A549 (cell line): ENCODE data around the gene EIF3L. TPM values are rescaled to one million over a fixed set of nuclear protein-coding genes. Genes with fewer than 3 reads are reported as not detected.

Experiments
- ATAC-seq, 2 experiments: fragments of 200-7000 bp in 1 of 2; fragments of >200 bp in 1 of 2; cut with Nextera tagmentation in 1 of 2; cut with Tn5 transposase in 1 of 2; 3 replicates each; pipeline versions ENCODE4 v1.8.0 to v1.9.1; 2018 to 2020; ENCODE audit warnings: mild to moderate bottlenecking in 1 of 2, moderate library complexity in 1 of 2
- CTCF ChIA-PET: fragments of 300-600 bp; sonication (Branson Sonifier 250); formaldehyde crosslinking; extraction: SDS; loops from one replicate; lab custom pipeline; 2021; ENCODE audit warnings: antibody characterized with exemption, inconsistent platforms; lab: Yijun Ruan, JAX
- POLR2A ChIA-PET: fragments of 350-600 bp; formaldehyde crosslinking; extraction: SDS; loops from one replicate; lab custom pipeline; 2021; ENCODE audit warnings: antibody characterized with exemption, inconsistent platforms; lab: Yijun Ruan, JAX
- DNase-seq, 2 experiments: peaks; one replicate each; pipeline versions ENCODE4 v3.0.0 to v3.0.0-alpha.2; 2011 to 2016; ENCODE audit warnings: low read depth in 1 of 2, low spot score in 1 of 2
- FAIRE-seq: peaks from 2 replicates; lab custom pipeline; 2011; peaks lifted over from hg19 to GRCh38; lab: Jason Lieb, UNC
- H3K27ac ChIP-seq, 2 experiments: fragments of >200 bp; sonication (Bioruptor Twin); formaldehyde crosslinking; 3 replicates each; pipeline ENCODE4 v1.5.1; 2016 to 2017
- H3K4me1 ChIP-seq: fragments of >200 bp; sonication (Bioruptor Twin); formaldehyde crosslinking; 3 replicates; pipeline ENCODE4 v1.6.1; 2016
- H3K4me2 ChIP-seq: fragments of >200 bp; sonication (Bioruptor Twin); formaldehyde crosslinking; 3 replicates; pipeline ENCODE4 v1.6.1; 2016
- H3K4me3 ChIP-seq: fragments of >200 bp; sonication (Bioruptor Twin); formaldehyde crosslinking; 3 replicates; pipeline ENCODE4 v1.5.1; 2016
- H3K9me3 ChIP-seq: fragments of >200 bp; sonication (Bioruptor Twin); formaldehyde crosslinking; 3 replicates; pipeline ENCODE4 v1.6.1; 2016
- CBX8 ChIP-seq: fragments of 200-600 bp; sonication (generic); IDR thresholded peaks from 2 replicates; pipeline ENCODE4 v1.6.1; 2016
- EHMT2 ChIP-seq: fragments of 200-600 bp; sonication (generic); IDR thresholded peaks from 2 replicates; pipeline ENCODE4 v1.6.1; 2016; ENCODE audit warnings: antibody characterized with exemption, low read depth, mild to moderate bottlenecking, moderate library complexity
- ESRRA ChIP-seq: fragments of 150-350 bp; IDR thresholded peaks from 2 replicates; pipeline ENCODE4 v1.6.1; 2014; ENCODE audit warnings: mild to moderate bottlenecking, low read length, borderline replicate concordance
- FOSB ChIP-seq: fragments of 250-450 bp; sonication (Bioruptor Pico); IDR thresholded peaks from 2 replicates; pipeline ENCODE4 v1.5.0; 2020; ENCODE audit warnings: mild to moderate bottlenecking, moderate library complexity
- HOXB5 ChIP-seq: fragments of 250-450 bp; sonication (Bioruptor Pico); IDR thresholded peaks from 2 replicates; pipeline ENCODE4 v1.5.0; 2020; ENCODE audit warnings: mild to moderate bottlenecking, moderate library complexity
- JUN ChIP-seq, 2 experiments: fragments of >200 bp; sonication (Bioruptor Twin); formaldehyde crosslinking; IDR thresholded peaks; 2 replicates in 1 of 2; 3 replicates in 1 of 2; pipeline ENCODE4 v1.6.1; 2016 to 2017
- JUNB ChIP-seq: fragments of >200 bp; sonication (Bioruptor Twin); formaldehyde crosslinking; IDR thresholded peaks from 2 replicates; pipeline ENCODE4 v1.6.1; 2016
- MAFK ChIP-seq: fragments of 450-650 bp; IDR thresholded peaks from 2 replicates; pipeline ENCODE4 v1.6.1; 2014; ENCODE audit not compliant: partially characterized antibody
- NFE2L2 ChIP-seq: fragments of 150-350 bp; conservative IDR thresholded peaks from 2 replicates; pipeline ENCODE4 v1.6.1; 2014; ENCODE audit warnings: low read length
- PHF8 ChIP-seq: fragments of 200-600 bp; sonication (generic); IDR thresholded peaks from 2 replicates; pipeline ENCODE4 v1.6.1; 2016; ENCODE audit warnings: low read depth, mild to moderate bottlenecking, antibody characterized with exemption, moderate library complexity, borderline replicate concordance
- POLR2A ChIP-seq: IDR thresholded peaks from 2 replicates; pipeline ENCODE4 v1.6.1; 2012; ENCODE audit warnings: mild to moderate bottlenecking, low read length
- POLR2AphosphoS2 ChIP-seq: conservative IDR thresholded peaks from 2 replicates; pipeline ENCODE4 v1.6.1; 2012; ENCODE audit warnings: low read length, improper control_type of control experiment, inconsistent platforms
- RAD21 ChIP-seq, 2 experiments: fragments of >200 bp in 1 of 2; sonication (Bioruptor Twin) in 1 of 2; formaldehyde crosslinking in 1 of 2; IDR thresholded peaks in 1 of 2; conservative IDR thresholded peaks in 1 of 2; 2 replicates in 1 of 2; 3 replicates in 1 of 2; pipeline ENCODE4 v1.6.1; 2012 to 2018; ENCODE audit warnings: inconsistent platforms in 1 of 2
- RCOR1 ChIP-seq: fragments of 150-350 bp; IDR thresholded peaks from 2 replicates; pipeline ENCODE4 v1.6.1; 2014; ENCODE audit warnings: antibody characterized with exemption, low read length, low read depth
- SREBF2 ChIP-seq: fragments of 450-650 bp; IDR thresholded peaks from 2 replicates; pipeline ENCODE4 v1.6.1; 2014; ENCODE audit warnings: mild to moderate bottlenecking, moderate library complexity
- TFCP2L1 ChIP-seq: fragments of 250-450 bp; sonication (Bioruptor Pico); IDR thresholded peaks from 2 replicates; pipeline ENCODE4 v1.5.0; 2021; ENCODE audit warnings: mild to moderate bottlenecking
- TP53 ChIP-seq: fragments of 250-450 bp; sonication (Bioruptor Pico); IDR thresholded peaks from 2 replicates; pipeline ENCODE4 v1.5.0; 2021; ENCODE audit warnings: mild to moderate bottlenecking, moderate library complexity
- WGBS: methylation state at CpG from one replicate; pipeline ENCODE4 v1.1.6; 2017; ENCODE audit errors: missing lambda C conversion rate; 5-methylcytosine and 5-hydroxymethylcytosine counted together
- polyA plus RNA-seq, 4 experiments: library from polyadenylated mRNA; depleted of rRNA in 3 of 4; stranded (reverse); fragments of >200 nt; fragmentation: RNase III in 1 of 4; extraction: RNeasy Plus Mini Kit Qiagen cat#74134 plus additional on column Dnase treatment in 1 of 4; gene quantifications; 2 replicates in 3 of 4; 3 replicates in 1 of 4; pipeline ENCODE4 v1.2.3, GENCODE V29; 2011 to 2017
- TF ChIP-seq, protein P1 (sequence below): fragments of >200 bp; sonication (Bioruptor Twin); formaldehyde crosslinking; IDR thresholded peaks from 3 replicates; pipeline ENCODE4 v1.6.1; 2016
- TF ChIP-seq, protein P2 (sequence below): IDR thresholded peaks from 2 replicates; pipeline ENCODE4 v1.6.1; 2012
- TF ChIP-seq, protein P3 (sequence below): fragments of 250-450 bp; sonication (Bioruptor Pico); IDR thresholded peaks from 2 replicates; pipeline ENCODE4 v1.5.0; 2020; ENCODE audit warnings: low read depth, mild to moderate bottlenecking, moderate library complexity

The EIF3L gene
- polyA plus RNA-seq, 2 of the 4 experiments (the other 2 are of a cell fraction), result 218 to 423 TPM

DNA sequence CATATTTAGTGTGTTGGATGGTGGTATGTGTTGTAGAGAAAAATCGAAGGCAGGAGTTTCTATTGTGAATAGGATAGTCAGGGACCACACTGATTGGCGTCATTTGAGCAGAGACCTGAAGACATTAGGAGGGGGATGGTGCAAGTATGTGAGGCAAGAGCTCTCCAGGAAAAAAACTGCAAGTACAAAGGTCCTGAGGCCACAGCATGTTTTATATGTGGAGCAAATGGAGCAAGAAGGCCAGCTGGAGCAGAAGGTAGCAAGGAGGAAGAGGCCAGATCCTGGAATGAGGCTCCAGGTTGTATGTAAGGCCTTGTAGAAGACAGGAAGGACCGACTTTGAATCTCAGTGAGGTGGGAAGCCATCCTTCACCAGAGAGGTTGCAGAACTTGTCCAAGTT lies 42.7 kb downstream of the EIF3L start:
- FAIRE-seq, result no peak
- POLR2A ChIA-PET, result no interaction called here
- WGBS, result 84% methylated on average over 3 of the region's 3 CpGs
- Histone ChIP-seq H3K4me1 (peaks cover 27% of the 10 kb centered on the region), H3K27ac (no peak overlapping the region), H3K4me2 (no peak overlapping the region), H3K9me3 (no peaks in the 10 kb centered on the region), H3K4me3 (no peak overlapping the region)
- CTCF ChIA-PET, result interaction anchor here (1.1 to 1.9 kb wide), 3 partner anchors 13 to 74 kb away, joined by 3 to 11 read pairs (median 4); partner anchors contain the start of gene MICALL1
- no peak for TF ChIP-seq EHMT2
- no peak for TF ChIP-seq NFE2L2
- no peak for ATAC-seq
- DNase-seq, result no peak

DNA sequence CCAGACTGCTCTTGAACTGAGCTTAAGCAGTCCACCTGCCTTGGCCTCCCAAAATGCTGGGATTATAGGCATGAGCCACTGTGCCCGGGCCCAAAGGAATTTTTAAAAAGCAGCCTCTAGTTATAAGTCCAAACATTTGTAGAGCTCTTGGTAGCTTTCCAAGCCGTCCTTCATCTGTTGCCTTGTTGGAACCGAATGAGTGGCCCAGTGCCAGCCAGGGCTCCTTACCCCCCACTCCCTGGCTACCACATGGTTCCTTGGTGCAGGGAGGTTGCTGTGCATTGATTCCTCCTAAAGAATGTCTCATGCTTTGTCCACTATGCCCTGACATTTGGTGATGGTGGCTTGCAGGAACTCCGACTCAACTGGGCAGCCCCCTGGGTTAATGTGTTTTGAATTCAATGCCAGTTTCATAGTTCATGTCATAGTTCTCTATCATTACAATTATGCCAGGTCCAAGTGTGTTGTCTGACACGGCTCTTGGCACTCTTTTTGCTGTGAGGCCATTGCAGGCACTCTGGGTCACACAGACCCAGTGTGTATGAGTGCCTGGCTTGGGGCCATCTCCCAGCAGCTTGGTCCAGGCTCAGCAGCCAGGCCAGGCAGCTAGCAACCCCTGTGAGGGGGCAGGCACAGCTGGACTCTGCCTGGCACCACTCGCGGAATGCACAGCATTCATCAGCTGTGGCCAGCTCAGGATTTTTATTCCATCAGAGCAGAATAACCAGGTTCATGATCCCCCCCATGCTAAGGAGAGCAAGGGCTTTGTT lies 43.5 kb downstream of the EIF3L start:
- WGBS, result 85% methylated on average over 5 of the region's 7 CpGs
- H3K27ac ChIP-seq, result no peak overlapping the region
- FAIRE-seq (no peak), DNase-seq (no peak), ATAC-seq (no peak)
- ChIA-PET CTCF (interaction anchor here (1.1 to 2.0 kb wide), 5 partner anchors 12 to 76 kb away, joined by 3 to 11 read pairs (median 4); partner anchors contain the start of gene MICALL1), POLR2A (no interaction called here)
- no peak overlapping the region for H3K4me3 ChIP-seq
- H3K9me3 ChIP-seq, result no peaks in the 10 kb centered on the region
- H3K4me2 ChIP-seq, result no peak overlapping the region
- TF ChIP-seq JUN (IDR thresholded peaks at IDR 0.05) (no peak), CBX8 (no peak), JUNB (no peak)
- peaks cover 27% of the 10 kb centered on the region for H3K4me1 ChIP-seq

DNA sequence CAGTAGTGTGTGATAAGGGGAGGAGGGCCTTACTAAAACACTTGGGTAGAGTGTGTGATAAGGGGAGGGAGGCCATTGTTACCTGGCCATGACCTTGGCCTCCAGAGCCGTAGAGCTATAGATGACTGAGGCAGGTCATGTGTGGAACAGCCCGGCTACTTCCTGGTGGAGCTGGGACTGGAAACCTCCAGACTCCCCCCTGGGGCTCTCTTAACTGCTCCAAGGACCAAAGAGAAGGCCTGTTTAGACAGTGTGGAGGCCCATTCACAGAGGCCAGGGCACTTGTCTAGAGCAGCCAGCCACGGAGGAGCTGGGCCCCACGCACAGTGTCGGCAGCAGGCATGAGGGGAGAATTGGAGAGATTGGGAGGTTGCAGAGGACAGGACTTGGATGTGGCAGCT lies 44.4 kb downstream of the EIF3L start:
- Histone ChIP-seq H3K4me1 (peaks cover 34% of the 10 kb centered on the region), H3K9me3 (no peaks in the 10 kb centered on the region), H3K4me2 (no peak overlapping the region), H3K27ac (0 out of 6 replicates have a peak overlapping the region, but pooled peaks of 1 of the 2 experiments have one; percentile 11), H3K4me3 (no peak overlapping the region)
- DNase-seq (no peak), FAIRE-seq (no peak), ATAC-seq (no peak; a peak in 2 of 6 replicates)
- POLR2A ChIA-PET, result no interaction called here
- WGBS, result 98% methylated on average over 4 of the region's 5 CpGs
- CTCF ChIA-PET, result interaction anchor here (1.8 to 2.0 kb wide), 2 partner anchors 30 to 76 kb away, joined by 4 to 8 read pairs; no protein-coding TSS in a partner anchor
- no peak for TF ChIP-seq POLR2A
- TF ChIP-seq, protein P1, sequence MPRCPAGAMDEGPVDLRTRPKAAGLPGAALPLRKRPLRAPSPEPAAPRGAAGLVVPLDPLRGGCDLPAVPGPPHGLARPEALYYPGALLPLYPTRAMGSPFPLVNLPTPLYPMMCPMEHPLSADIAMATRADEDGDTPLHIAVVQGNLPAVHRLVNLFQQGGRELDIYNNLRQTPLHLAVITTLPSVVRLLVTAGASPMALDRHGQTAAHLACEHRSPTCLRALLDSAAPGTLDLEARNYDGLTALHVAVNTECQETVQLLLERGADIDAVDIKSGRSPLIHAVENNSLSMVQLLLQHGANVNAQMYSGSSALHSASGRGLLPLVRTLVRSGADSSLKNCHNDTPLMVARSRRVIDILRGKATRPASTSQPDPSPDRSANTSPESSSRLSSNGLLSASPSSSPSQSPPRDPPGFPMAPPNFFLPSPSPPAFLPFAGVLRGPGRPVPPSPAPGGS, result no peak
- no peak for TF ChIP-seq POLR2AphosphoS2
- TF ChIP-seq TP53, result no peak
- TF ChIP-seq, protein P2, sequence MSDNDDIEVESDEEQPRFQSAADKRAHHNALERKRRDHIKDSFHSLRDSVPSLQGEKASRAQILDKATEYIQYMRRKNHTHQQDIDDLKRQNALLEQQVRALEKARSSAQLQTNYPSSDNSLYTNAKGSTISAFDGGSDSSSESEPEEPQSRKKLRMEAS, result no peak
- no peak for TF ChIP-seq PHF8
- no peak for TF ChIP-seq SREBF2
- no peak for TF ChIP-seq RCOR1
- TF ChIP-seq, protein P3, sequence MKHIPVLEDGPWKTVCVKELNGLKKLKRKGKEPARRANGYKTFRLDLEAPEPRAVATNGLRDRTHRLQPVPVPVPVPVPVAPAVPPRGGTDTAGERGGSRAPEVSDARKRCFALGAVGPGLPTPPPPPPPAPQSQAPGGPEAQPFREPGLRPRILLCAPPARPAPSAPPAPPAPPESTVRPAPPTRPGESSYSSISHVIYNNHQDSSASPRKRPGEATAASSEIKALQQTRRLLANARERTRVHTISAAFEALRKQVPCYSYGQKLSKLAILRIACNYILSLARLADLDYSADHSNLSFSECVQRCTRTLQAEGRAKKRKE (CRISPR knock-in tag), result no peak
- TF ChIP-seq FOSB (CRISPR knock-in tag), result no peak
- no peak for TF ChIP-seq ESRRA
- TF ChIP-seq RAD21 (conservative IDR thresholded peaks at IDR 0.05 in 1 of 2, IDR thresholded peaks at IDR 0.05 in 1 of 2), result no peak
- no peak for TF ChIP-seq MAFK
- no peak for TF ChIP-seq TFCP2L1 (CRISPR knock-in tag)
- no peak for TF ChIP-seq JUNB
- no peak for TF ChIP-seq HOXB5 (CRISPR knock-in tag)
- no peak for TF ChIP-seq CBX8
